Immature natural killer cell (primary cell): ENCODE data around the gene PNPO. TPM values are rescaled to one million over a fixed set of nuclear protein-coding genes. Genes with fewer than 3 reads are reported as not detected.
"Not testable (repeated sequence)": the region's sequence is repeated elsewhere in the genome, so short reads cannot be mapped to it uniquely, and the experiment has no call there.

Source experiments
- DNase-seq, 3 donors: peaks; one replicate each; pipeline ENCODE4 v3.0.0; 2022; ENCODE audit warnings: mixed read lengths in 1 of 3
- H3K27ac Mint-ChIP-seq, 6 donors: one replicate each; pipeline ENCODE4 v1.8.0; 2020; ENCODE audit warnings: mixed read lengths in 6 of 6, mild to moderate bottlenecking in 5 of 6, inconsistent platforms in 4 of 6, moderate library complexity in 3 of 6
- H3K27me3 Mint-ChIP-seq, 3 donors: one replicate each; pipeline ENCODE4 v1.8.0; 2020 to 2021; ENCODE audit warnings: low read depth in 3 of 3, mild to moderate bottlenecking in 3 of 3, mixed read lengths in 3 of 3, moderate library complexity in 3 of 3, inconsistent platforms in 1 of 3
- H3K36me3 Mint-ChIP-seq, 3 donors: one replicate each; pipeline ENCODE4 v1.8.0; 2020; ENCODE audit warnings: mixed read lengths in 3 of 3, inconsistent platforms in 2 of 3, mild to moderate bottlenecking in 2 of 3
- H3K4me1 Mint-ChIP-seq, 2 donors: one replicate each; pipeline ENCODE4 v1.8.0; 2020; ENCODE audit warnings: inconsistent platforms in 2 of 2, mild to moderate bottlenecking in 2 of 2, mixed read lengths in 2 of 2, moderate library complexity in 1 of 2
- H3K4me3 Mint-ChIP-seq, 5 donors: one replicate each; pipeline ENCODE4 v1.8.0; 2020; ENCODE audit warnings: mild to moderate bottlenecking in 5 of 5, mixed read lengths in 5 of 5, inconsistent platforms in 3 of 5, moderate library complexity in 3 of 5
- H3K9me3 Mint-ChIP-seq, 6 donors: one replicate each; pipeline ENCODE4 v1.8.0; 2020; ENCODE audit warnings: mild to moderate bottlenecking in 6 of 6, mixed read lengths in 6 of 6, inconsistent platforms in 4 of 6, moderate library complexity in 3 of 6
- polyA plus RNA-seq, 3 donors: library from polyadenylated mRNA; unstranded; fragments of 300-500 nt; fragmentation: Illumina TruSeq; gene quantifications; one replicate each; pipeline ENCODE4 v1.2.3, GENCODE V29; 2021

The PNPO gene
- polyA plus RNA-seq, 3 donors from 2014 or later = 14.3 to 21.2 (median 18.6) TPM

DNA sequence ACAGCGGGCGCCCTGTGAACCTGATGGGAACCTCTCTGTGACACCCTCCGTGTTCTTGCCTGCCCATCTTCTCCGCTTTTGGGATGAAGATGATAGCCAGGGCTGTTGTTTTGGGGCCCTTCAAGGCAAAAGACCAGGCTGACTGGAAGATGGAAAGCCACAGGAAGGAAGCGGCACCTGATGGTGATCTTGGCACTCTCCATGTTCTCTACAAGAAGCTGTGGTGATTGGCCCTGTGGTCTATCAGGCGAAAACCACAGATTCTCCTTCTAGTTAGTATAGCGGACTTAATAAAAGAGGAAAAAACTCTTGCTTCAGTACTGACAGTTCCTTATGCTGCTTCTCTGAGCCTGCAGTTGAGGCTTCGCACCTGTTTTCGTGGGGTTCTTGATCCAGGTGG, 40.1 kb downstream of the PNPO start:
- Mint-ChIP-seq H3K36me3 (peaks cover 23 to 52% (median 36%) of the 10 kb centered on the region in 3 donors), H3K27ac (peak overlapping the region in 2 of 6 donors; percentile 7 to 19), H3K27me3 (peaks cover 0 to 3% (median 2%) of the 10 kb centered on the region in 3 donors), H3K9me3 (no peaks in the 10 kb centered on the region), H3K4me3 (peak overlapping the region in 4 of 5 donors; percentile 19 to 61 (median 49)), H3K4me1 (peaks cover 25 to 31% of the 10 kb centered on the region in 2 donors)
- DNase-seq = peak in 2 of 3 donors; percentile 17 to 20

DNA sequence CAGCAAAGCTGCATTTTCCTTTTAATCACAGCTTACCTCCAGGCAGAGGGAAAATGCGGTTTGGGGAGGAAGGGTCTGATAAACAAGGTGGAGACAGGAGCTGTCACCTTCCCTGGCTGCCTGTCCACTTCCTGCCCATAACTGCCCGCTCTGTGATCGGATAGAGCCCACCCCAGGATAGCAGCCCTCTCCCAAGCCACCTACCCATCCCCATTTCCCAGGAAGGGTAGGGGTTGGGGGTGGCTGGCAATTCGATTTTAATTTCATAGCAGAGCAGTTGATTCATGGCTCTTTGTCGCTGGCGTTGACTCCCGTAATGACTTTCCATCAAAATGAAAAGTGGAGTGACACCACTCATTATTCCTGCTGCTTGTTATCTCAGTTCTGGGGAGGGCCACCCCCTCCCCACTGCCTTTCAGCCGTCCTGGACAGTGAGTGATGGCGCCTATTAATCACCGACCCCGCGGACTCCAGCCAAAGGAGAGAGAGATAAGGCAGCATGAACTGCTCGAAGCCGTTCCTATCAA, 40.8 kb downstream of the PNPO start:
- no peak overlapping the region for H3K27ac Mint-ChIP-seq
- H3K9me3 Mint-ChIP-seq = no peaks in the 10 kb centered on the region
- DNase-seq = no peak
- peak overlapping the region in 1 of 5 donors; percentile 53 for H3K4me3 Mint-ChIP-seq
- peaks cover 19 to 47% (median 32%) of the 10 kb centered on the region in 3 donors for H3K36me3 Mint-ChIP-seq
- H3K4me1 Mint-ChIP-seq = peaks cover 25 to 31% of the 10 kb centered on the region in 2 donors
- peaks cover 0 to 3% (median 2%) of the 10 kb centered on the region in 3 donors for H3K27me3 Mint-ChIP-seq

DNA sequence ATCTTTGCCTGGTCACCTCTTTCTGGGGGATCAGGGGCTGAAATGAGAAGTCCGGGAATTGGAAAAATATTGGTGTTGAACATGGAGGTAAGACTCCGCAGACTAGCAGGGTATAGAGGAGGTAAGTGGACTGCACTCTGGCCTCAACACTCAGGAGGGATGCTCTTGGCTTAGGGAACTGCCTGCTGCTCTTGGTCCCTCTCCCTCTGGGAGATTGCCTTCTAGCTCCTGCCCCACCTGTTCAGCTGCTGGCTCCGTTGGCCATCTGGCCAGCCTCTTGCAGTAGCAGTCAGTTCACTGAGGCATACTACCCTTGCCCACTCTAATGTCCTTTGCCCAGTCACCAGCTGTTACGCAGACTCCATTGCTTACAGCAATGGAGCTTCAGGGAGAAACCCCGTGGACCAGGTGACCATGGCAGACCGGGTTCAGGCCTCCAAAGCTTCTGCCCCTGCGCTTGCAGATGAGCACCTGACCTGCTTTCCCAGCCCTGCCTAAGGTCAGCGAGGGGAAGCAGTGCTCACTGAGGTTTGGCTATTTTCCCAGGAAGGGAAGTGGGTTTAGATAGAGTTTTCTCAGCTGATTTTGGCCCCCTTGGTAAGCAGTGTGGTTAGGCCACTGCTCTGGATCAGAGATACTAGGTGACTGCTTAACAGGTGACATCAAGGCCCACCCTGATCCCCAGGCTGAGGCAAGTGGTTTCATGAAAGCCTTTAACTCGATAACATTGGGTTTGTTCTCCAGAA, 41.4 kb downstream of the PNPO start:
- peaks cover 15 to 41% (median 26%) of the 10 kb centered on the region in 3 donors for H3K36me3 Mint-ChIP-seq
- no peaks in the 10 kb centered on the region for H3K9me3 Mint-ChIP-seq
- H3K4me3 Mint-ChIP-seq = peak overlapping the region in 2 of 5 donors; percentile 53 to 62
- peaks cover 28 to 31% of the 10 kb centered on the region in 2 donors for H3K4me1 Mint-ChIP-seq
- H3K27me3 Mint-ChIP-seq = peaks cover 0 to 3% (median 2%) of the 10 kb centered on the region in 3 donors
- peak overlapping the region in 1 of 6 donors; percentile 56 for H3K27ac Mint-ChIP-seq
- no peak for DNase-seq

DNA sequence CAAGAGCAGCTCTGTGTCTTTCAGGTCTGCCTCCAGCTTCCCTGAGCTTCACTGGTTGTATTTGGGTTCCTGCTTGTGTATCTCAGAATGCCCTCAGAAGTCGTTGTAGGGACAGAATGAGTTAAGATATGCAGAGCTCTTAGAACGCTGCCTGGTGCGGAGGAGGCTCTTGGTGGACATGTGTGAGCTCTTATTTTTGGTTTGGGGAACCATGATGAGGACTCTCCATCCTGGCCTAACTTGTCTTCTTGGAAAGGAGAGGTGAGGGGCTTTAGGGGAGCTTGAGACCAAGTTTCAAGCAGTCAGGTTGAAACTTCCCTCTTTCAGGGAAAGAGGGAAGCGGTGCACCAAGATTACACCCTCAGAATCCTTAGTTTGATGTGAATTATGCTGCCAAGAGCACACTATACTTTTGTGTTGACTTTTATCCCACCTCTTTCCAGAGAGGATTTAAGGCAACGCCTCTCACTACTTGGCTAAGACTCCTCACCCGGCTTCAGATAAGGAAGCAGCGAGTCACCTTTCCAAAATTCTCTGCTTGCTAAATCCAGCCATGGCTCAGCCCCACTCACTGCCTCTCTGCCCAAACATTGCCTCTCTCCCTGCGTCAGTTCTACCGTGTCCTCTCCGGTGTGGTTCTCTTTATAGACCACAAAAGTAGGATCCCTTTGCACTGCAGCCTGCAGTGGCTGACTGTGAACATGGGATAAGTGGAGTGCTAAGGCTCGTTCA, 42.3 kb downstream of the PNPO start:
- no peak for DNase-seq
- peaks cover 33 to 35% of the 10 kb centered on the region in 2 donors for H3K4me1 Mint-ChIP-seq
- peaks cover 15 to 40% (median 26%) of the 10 kb centered on the region in 3 donors for H3K36me3 Mint-ChIP-seq
- no peak overlapping the region for H3K27ac Mint-ChIP-seq
- H3K4me3 Mint-ChIP-seq = peak overlapping the region in 1 of 5 donors; percentile 25
- H3K27me3 Mint-ChIP-seq = peaks cover 2 to 3% (median 2%) of the 10 kb centered on the region in 3 donors
- no peaks in the 10 kb centered on the region for H3K9me3 Mint-ChIP-seq

DNA sequence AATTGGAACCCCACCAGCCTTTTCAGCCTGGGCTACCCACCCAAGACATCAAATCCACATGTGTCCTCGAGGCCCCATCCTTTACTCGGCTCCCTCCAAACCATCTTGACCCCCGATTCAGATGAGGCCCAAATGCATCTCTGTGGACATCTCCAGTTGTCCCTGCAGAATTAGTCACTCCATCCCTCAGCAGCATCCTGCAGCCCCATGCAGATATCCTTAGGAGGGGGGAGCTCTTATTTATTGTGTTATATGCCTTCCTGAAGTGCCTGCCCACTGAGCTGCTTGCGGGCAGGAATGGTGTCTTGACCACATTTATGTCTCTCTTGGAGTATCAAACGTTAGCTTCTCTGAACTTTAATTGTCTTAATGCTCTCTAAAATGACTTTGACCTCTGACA, 45.1 kb downstream of the PNPO start:
- no peak overlapping the region for H3K27ac Mint-ChIP-seq
- no peaks in the 10 kb centered on the region for H3K9me3 Mint-ChIP-seq
- DNase-seq = no peak
- peaks cover 8 to 20% (median 9%) of the 10 kb centered on the region in 3 donors for H3K36me3 Mint-ChIP-seq
- H3K27me3 Mint-ChIP-seq = peaks cover 3% of the 10 kb centered on the region in 3 donors
- no peak overlapping the region for H3K4me3 Mint-ChIP-seq
- peaks cover 33 to 36% of the 10 kb centered on the region in 2 donors for H3K4me1 Mint-ChIP-seq

DNA sequence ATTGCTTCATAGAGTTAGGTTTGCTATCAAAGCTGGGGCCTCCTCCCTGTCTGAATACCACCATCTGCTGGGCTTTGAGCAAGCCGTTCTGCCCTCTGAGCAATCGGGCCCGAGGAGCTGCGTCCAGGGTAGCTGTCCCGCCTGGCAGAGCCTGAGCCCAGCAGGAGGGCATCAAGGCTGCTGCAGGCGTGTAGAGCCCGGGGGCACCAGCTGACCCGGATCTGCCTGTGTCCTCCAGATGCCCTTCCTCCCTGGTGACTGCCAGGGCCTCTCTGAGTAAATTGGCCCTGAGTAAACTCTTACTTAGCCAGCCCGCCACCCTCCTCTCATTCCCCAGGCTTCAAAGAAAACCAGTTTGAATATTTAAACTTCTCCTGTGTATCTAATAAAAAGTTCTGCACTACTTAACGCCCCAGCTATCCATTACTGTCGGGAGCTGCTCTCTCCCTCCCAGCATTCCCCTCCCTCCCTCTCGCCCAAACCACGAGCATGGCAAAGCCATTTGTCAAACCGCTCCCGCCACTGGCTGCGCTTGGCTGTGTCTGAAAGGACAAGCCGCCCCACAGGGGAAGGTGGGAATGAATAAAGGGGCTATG, 46.0 kb downstream of the PNPO start:
- H3K4me1 Mint-ChIP-seq = peaks cover 25 to 30% of the 10 kb centered on the region in 2 donors
- H3K27ac Mint-ChIP-seq = no peak overlapping the region
- H3K9me3 Mint-ChIP-seq = no peaks in the 10 kb centered on the region
- H3K27me3 Mint-ChIP-seq = peaks cover 3% of the 10 kb centered on the region in 3 donors
- H3K4me3 Mint-ChIP-seq = no peak overlapping the region
- DNase-seq = no peak
- H3K36me3 Mint-ChIP-seq = peaks cover 8 to 18% (median 9%) of the 10 kb centered on the region in 3 donors

DNA sequence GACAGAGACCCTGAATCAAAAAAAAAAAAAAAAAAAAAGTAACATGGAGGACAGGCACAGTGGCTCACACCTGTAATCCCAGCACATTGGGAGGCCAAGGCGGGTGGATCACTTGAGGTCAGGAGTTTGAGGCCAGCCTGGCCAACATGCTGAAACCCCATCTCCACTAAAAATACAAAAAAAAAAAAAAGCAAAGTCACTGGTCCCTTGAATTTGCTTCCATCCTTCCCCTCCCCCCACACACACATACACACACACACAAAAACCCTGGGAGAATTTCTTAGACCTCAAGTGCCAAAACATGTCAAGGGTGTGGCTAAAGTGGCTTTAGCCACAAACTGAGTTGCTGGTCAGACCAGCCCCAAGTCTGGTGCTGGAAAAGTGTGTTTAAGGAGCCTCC, 47.1 kb downstream of the PNPO start:
- H3K36me3 Mint-ChIP-seq = peaks cover 5 to 11% (median 9%) of the 10 kb centered on the region in 3 donors
- peak overlapping the region in 3 of 5 donors; percentile 18 to 30 (median 30) for H3K4me3 Mint-ChIP-seq
- peak overlapping the region in 1 of 6 donors; percentile 40 for H3K27ac Mint-ChIP-seq

DNA sequence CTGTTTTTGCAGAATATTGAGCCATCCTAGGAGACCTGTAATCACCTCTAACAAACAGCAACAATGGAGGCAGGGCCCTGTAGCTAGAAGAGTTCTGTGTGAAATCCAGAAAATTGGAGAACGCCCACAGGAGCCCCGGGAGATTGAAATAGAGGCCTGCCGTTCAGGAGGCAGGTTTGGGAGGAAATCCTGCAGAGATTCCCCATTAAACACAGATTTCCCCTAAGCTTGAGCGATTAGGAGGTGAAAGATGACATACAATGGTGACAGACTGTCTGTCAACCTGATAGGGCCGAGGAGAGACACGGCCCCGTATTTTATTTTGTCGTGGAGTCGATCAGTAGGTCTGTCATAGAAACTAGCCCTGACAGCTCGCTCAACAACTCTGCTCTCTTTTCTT, 47.8 kb downstream of the PNPO start:
- Mint-ChIP-seq H3K27ac (no peak overlapping the region), H3K4me3 (peak overlapping the region in 3 of 5 donors; percentile 10 to 37 (median 30)), H3K4me1 (peaks cover 15 to 24% of the 10 kb centered on the region in 2 donors), H3K9me3 (no peaks in the 10 kb centered on the region), H3K27me3 (peaks cover 2 to 3% (median 3%) of the 10 kb centered on the region in 3 donors), H3K36me3 (peaks cover 0 to 4% (median 4%) of the 10 kb centered on the region in 3 donors)
- DNase-seq = no peak

More for the DNA sequence above, 47.1 kb downstream of the PNPO start:
- peaks cover 18 to 24% of the 10 kb centered on the region in 2 donors for H3K4me1 Mint-ChIP-seq
- not testable (repeated sequence) for DNase-seq, H3K9me3 Mint-ChIP-seq, H3K27me3 Mint-ChIP-seq

DNA sequence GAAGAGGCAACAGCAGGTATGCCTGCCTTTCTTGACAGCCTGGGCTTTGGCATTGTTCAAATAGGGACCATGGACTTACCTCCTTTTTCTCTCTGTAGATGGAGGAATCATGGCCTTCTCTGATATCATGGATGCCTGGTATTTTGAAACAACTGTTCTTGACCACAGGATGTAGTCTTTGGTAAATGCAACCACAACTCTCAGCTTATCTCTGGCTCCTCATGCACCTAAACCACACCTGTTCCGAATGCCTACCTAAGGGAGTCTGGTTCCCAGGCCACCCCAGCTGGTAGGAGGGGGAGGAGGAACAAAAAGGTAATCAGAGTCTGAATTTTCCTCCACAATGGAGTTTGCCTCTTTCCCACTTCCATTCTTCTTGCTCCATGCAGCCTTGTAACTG, 48.3 kb downstream of the PNPO start:
- Mint-ChIP-seq H3K4me3 (no peak overlapping the region), H3K9me3 (no peaks in the 10 kb centered on the region), H3K4me1 (peaks cover 15 to 24% of the 10 kb centered on the region in 2 donors), H3K27me3 (peaks cover 2 to 3% (median 3%) of the 10 kb centered on the region in 3 donors), H3K36me3 (peaks cover 0 to 4% (median 4%) of the 10 kb centered on the region in 3 donors), H3K27ac (no peak overlapping the region)
- no peak for DNase-seq

DNA sequence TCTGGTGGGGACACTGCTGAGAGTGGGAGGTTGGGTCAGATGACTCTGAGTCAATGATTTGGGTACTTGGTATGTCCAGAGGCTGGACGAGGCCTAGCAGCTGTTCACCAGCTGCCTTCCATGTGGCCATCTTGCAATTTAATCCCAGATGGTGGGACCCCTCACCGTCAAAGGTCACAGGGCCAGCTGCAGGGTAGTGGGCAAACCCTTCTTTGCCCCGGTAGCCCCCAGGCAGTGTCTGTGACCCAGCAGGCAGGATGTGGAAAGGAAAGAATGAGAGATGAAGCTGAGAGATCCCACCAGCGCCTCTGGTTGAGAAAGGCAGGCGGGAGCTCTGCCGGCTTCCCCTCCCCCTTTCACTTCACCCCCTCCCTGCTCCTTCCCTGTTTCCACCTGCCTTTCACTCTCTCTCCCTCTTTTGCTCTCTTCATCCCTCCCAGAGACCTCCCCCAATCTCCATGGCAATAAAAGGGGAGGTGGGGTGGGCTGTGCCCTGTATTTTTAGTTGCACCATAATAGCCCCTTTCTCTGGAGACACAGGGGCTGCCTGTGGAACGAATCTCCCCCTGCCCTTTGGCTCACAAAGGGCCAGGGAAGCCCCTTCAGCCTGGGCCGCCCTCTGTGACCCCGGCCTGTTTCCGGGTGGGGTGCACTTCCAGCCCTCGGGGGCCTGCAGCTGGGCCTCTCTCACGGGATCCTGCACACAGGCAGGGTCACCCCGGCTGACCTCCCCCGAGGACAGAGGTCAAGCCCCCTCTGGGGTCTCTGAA, 49.8 kb downstream of the PNPO start:
- Mint-ChIP-seq H3K36me3 (no peaks in the 10 kb centered on the region), H3K9me3 (no peaks in the 10 kb centered on the region), H3K4me3 (no peak overlapping the region), H3K27ac (no peak overlapping the region), H3K27me3 (peaks cover 0 to 5% (median 2%) of the 10 kb centered on the region in 3 donors), H3K4me1 (peaks cover 15 to 24% of the 10 kb centered on the region in 2 donors)
- DNase-seq = no peak

DNA sequence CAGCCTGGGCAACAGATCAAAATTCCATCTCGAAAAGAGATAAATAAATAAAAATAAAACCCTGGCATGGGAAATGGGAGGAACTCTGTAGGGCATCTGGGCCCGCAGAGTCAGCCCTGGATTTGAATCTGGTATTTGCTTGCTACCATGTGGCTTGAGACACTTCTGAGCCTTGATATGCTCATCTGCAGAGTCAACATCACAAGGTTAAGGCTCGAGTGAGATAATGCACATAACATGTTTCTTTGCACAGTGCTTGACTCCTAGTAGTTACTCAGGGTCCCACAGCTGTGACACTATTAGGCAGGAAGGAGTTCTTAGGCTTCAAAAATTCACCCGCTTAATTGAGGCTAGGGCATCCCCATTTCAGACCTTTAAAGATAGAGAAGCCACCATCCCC, 50.8 kb downstream of the PNPO start:
- Mint-ChIP-seq H3K9me3 (no peaks in the 10 kb centered on the region), H3K4me1 (peaks cover 15 to 24% of the 10 kb centered on the region in 2 donors), H3K27me3 (peaks cover 0 to 5% (median 2%) of the 10 kb centered on the region in 3 donors), H3K4me3 (no peak overlapping the region), H3K27ac (no peak overlapping the region), H3K36me3 (no peaks in the 10 kb centered on the region)
- DNase-seq = no peak

DNA sequence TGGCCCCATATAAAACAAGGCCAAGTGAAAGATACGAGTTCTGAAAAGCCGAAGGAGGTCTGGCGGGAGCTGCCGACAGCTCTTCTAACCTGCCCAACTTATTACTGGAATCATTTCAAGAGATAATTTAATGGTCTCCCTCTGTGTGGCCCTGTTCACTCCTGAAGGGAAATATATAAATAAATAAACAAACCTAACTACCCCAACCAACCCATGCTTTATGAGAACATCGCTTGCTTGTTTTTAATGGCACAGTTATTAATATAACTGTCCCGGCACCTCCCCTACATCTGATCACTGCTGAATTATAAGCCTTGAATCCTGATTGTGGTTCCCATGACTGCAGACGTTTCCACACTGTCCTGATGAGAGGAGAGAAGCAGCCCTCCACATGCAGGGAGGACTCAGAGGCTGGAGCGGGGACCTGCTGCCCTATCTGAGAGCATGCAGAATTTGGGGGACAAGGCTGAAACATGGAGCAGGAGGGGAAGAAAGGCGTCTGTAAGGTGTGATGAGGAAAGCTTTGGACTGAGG, 51.7 kb downstream of the PNPO start:
- H3K36me3 Mint-ChIP-seq = no peaks in the 10 kb centered on the region
- DNase-seq = no peak
- peaks cover 0 to 5% (median 2%) of the 10 kb centered on the region in 3 donors for H3K27me3 Mint-ChIP-seq
- no peak overlapping the region for H3K27ac Mint-ChIP-seq
- peaks cover 15 to 18% of the 10 kb centered on the region in 2 donors for H3K4me1 Mint-ChIP-seq
- no peak overlapping the region for H3K4me3 Mint-ChIP-seq
- H3K9me3 Mint-ChIP-seq = peaks cover 0 to 2% (median 0%) of the 10 kb centered on the region in 6 donors
